Spleen (tissue), 7 donors: Measurements from ENCODE around the gene PEX12.

Experiments
- POLR2A ChIP-seq, 3 donors: fragments of 450-650 bp; IDR thresholded peaks; one replicate each; pipeline ENCODE4 v1.5.1; 2017; ENCODE audit warnings: antibody characterized with exemption in 3 of 3, mild to moderate bottlenecking in 1 of 3
- TF ChIP-seq, protein P1 (sequence below), 11 experiments: fragments of 200-600 bp in 7 of 11; fragments of 450-650 bp in 4 of 11; sonication (generic) in 4 of 11; IDR thresholded peaks in 8 of 11; conservative IDR thresholded peaks in 3 of 11; 1 replicate in 7 of 11; 2 replicates in 4 of 11; pipeline versions ENCODE4 v1.4.0 to v1.8.0; 2016 to 2021; ENCODE audit warnings: antibody characterized with exemption in 11 of 11, inconsistent platforms in 4 of 11, mild to moderate bottlenecking in 1 of 11
- donor health status: DM: no; HTN: no; CAD: no; lungs with moderate emphysema.
- donor health status: DM: no; HTN: no; CAD: no.
- donor health status: DM: no; HTN: no; CAD: no.

GRCh38 chr17:35529866-35530265 lies 48.5 kb downstream of the PEX12 start:
- TF ChIP-seq, protein P1, sequence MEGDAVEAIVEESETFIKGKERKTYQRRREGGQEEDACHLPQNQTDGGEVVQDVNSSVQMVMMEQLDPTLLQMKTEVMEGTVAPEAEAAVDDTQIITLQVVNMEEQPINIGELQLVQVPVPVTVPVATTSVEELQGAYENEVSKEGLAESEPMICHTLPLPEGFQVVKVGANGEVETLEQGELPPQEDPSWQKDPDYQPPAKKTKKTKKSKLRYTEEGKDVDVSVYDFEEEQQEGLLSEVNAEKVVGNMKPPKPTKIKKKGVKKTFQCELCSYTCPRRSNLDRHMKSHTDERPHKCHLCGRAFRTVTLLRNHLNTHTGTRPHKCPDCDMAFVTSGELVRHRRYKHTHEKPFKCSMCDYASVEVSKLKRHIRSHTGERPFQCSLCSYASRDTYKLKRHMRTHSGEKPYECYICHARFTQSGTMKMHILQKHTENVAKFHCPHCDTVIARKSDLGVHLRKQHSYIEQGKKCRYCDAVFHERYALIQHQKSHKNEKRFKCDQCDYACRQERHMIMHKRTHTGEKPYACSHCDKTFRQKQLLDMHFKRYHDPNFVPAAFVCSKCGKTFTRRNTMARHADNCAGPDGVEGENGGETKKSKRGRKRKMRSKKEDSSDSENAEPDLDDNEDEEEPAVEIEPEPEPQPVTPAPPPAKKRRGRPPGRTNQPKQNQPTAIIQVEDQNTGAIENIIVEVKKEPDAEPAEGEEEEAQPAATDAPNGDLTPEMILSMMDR (IDR thresholded peaks at IDR 0.05 in 8 of 11, conservative IDR thresholded peaks at IDR 0.05 in 3 of 11), result no peak
- no peak for TF ChIP-seq POLR2A (IDR thresholded peaks at IDR 0.05)
